CD4-positive, alpha-beta T cell treated with Interleukin-6 for 4 hours (primary cell): ENCODE data around the gene MAP3K20.

Experiments used
- DNase-seq: peaks from one replicate; pipeline ENCODE4 v3.0.0-alpha.2; 2020; ENCODE audit warnings: mixed read lengths

Gene MAP3K20

DNA sequence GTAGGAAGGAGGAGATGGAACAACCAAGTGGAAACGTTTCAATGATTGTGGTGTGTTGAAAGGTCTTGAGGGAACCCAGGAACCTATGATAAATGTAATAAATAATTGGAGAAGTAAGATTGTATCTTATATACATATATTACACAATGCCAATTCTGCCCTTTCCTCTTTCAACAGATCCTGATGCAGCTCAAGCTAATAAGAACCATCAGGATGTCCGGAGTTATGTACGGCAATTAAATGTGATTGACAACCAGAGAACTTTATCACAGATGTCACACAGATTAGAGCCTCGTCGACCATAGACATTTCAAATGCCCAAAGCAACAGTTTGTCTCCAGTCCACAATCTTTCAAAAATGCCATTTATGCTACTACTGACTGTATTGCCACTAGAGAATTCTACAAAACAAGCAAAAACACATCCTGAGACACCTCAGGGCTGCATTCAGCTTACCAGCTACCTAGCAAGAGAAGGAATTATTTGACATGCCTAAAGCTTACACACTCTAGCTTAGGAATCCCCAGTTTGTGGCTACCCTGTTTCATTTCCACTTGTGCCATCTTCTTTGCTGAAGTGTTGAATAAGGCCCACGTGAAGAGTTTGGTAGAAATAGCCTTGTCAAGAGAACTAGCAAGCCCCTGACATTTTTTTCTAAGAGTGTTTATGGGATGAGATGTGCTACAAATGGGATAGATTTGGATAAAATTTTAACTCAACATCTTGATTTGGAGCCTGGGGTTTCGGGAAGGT lies 24.0 kb upstream of the MAP3K20 start:
- no peak for DNase-seq

- no peak for DNase-seq
These were observed 22.5 kb upstream of the MAP3K20 start for GRCh38 chr2:173053043-173053699.

DNA sequence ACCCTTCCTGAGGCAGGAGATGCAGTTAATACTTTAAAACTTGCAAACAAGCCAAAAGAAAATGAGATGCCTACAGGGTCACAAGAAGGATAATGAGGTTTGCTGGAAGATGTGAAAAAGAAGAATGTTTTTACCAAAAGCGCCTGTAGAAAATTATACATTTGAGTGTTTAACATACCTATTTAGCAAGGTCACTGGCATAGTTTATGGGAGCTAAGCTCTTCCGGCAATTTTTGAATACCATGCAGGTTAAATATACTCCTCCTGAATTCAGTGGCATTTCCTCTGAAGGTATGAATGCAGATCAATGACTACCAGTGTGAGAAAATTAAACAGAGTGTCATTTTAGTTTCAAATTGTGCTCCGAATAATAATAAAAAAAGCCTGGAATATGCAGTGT lies 21.2 kb upstream of the MAP3K20 start:
- DNase-seq = no peak

GRCh38 chr2:173056705-173057364 lies 18.8 kb upstream of the MAP3K20 start:
- DNase-seq = no peak

GRCh38 chr2:173058097-173058496 lies 17.5 kb upstream of the MAP3K20 start:
- DNase-seq = no peak

- DNase-seq = no peak
These were observed 17.0 kb upstream of the MAP3K20 start for GRCh38 chr2:173058673-173059072.

- DNase-seq = no peak
These were observed 16.4 kb upstream of the MAP3K20 start for GRCh38 chr2:173059292-173059691.

- DNase-seq = no peak
These were observed 15.6 kb upstream of the MAP3K20 start for GRCh38 chr2:173059971-173060461.

DNA sequence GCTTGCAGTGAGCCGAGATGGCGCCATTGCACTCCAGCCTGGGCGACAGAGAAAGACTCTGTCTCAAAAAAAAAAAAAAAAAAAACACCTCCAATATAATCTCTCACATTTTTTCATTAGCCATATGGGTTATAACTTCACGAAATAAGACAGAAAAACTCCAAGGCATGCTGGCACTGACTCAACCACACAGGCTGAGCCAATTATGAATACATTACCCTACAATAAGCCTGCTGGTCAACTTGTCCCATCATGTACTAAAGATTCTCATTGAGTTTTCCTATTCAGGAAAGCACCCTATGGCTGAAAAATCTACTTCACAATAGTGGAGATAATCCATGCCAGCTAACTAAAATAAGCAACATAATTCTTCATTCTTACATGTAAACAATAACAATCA lies 12.8 kb upstream of the MAP3K20 start:
- no peak for DNase-seq

DNA sequence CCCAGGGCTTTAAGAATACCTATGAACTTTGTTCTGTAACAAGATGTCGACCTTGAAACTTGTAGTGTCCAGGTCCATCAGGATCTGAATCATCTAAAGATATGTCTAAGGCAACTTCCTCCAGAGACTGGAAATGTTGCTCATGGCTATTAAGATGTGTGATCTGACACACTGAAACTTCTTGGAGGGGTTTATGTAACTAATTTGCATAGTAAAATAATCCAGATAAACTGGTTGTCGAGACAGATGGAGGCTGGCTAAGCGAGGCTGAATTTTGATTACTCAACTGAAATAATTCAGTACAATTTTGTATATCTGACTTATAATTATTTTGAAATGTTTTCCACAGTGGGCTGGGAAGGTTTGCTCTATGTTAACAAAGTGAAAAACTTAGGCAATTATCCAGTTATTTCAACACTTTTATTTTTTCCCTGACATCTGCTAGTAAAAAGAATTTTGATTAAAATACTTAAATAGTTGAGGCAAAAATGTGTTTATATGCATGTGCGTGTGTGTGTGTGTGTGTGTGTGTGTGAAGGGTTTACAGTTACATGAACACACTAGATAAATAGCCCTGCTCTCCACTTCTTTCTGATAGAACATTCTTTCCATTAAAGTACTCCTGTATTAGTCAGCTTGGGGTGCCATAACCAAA lies 11.4 kb upstream of the MAP3K20 start:
- DNase-seq = no peak

DNA sequence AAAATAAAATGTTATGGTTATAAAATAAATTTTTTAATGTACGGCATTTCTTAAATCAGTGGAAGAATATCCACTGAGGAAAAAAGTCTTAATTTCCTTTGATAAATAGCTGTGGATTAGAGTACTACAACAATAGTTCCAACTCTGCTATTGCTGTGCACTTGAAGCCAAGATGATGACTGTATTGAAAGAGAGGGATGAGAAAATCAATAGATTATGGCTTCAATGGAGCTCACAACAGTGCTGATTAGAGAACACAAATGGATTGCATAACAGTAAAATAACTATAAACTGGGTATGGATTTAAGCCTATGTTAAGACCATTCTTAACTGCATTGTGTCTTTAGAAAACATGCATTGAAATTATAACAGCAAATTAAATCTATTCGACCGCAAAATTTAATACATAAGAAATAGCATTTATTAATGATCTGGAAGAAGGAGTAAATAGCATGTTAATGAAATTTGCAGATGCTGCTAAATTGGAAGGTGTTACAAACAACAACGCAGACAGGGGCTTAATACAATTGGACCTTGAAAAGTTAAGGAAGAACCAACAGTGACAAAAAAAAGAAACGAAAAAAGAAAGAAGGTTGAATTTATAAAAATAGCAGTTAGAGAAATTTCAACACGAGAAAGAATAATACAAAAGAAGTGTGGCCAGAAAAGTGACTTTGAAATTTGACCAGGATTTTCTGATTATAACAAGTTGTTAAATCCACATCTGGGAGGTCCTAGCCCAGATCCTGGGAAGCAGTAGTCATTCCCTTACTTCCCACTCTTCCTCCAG lies 8.6 kb upstream of the MAP3K20 start:
- DNase-seq = no peak

- no peak for DNase-seq
These were observed 428 bp upstream of the MAP3K20 start for GRCh38 chr2:173075056-173075780.

GRCh38 chr2:173076581-173077345 lies 1.1 kb downstream of the MAP3K20 start:
- peak; percentile 1 for DNase-seq

DNA sequence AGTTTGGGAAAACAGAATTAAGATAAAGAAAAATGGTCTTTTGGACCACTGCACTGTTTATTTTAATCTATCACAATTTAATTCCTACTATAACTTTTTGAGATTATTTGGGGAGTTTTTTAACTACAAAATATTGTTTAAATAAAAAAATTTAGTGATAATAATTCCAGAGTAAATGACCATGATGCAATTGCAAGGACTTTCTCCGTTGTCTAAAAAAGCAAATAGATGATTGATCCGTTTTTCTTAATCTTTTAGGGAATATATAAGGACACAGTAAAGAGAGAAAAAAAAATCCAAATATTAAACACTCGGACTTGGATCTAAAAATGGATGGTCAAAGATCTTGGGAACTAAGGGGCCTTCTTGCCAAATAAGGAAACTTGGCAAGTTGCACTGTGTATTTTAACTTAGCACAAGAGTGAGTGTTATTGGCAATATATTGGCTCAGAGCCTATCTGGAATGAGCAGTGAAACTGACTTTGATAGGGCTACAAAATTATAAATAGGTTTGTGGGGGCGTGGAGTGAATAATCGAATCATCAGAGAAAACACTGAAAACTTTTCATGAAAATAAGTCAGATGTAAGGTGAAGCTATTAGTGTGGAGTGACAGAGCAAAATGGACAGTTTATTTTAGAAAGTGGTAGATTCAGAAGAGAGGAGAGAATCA lies 2.0 kb downstream of the MAP3K20 start:
- no peak for DNase-seq

GRCh38 chr2:173079141-173079540 lies 3.5 kb downstream of the MAP3K20 start:
- no peak for DNase-seq

- no peak for DNase-seq
These were observed 4.6 kb downstream of the MAP3K20 start for GRCh38 chr2:173079973-173080860.

GRCh38 chr2:173086518-173087213 lies 11.0 kb downstream of the MAP3K20 start:
- no peak for DNase-seq

- no peak for DNase-seq
These were observed 11.6 kb downstream of the MAP3K20 start for GRCh38 chr2:173087214-173087581.
